Endometrial microvascular endothelial cells (primary cell): ENCODE results near the gene STAC. TPM values are rescaled to one million over a fixed set of nuclear protein-coding genes. Genes with fewer than 3 reads are reported as not detected.
"Not testable (repeated sequence)": the region's sequence is repeated elsewhere in the genome, so short reads cannot be mapped to it uniquely, and the experiment has no call there.

Source experiments
- in situ Hi-C: cut with HindIII; loops from 2 replicates; pipeline ENCODE4 v1.10.0; 2017; ENCODE audit warnings: low sequenced_read_pairs, low pct_unique_long_range_greater_than_20kb; ENCODE audit errors: inconsistent ontology term
- total RNA-seq: library from RNA; depleted of rRNA; stranded (reverse); fragments of >200 nt; gene quantifications from one replicate; pipeline ENCODE4 v1.2.3, GENCODE V29; 2015; ENCODE audit errors: inconsistent ontology term

STAC gene
- total RNA-seq, 1 donor from 2014 or later = 0.46 TPM

- in situ Hi-C loops = no loop called here
These were observed 165.9 kb downstream of the STAC start for GRCh38 chr3:36546226-36546625.

DNA sequence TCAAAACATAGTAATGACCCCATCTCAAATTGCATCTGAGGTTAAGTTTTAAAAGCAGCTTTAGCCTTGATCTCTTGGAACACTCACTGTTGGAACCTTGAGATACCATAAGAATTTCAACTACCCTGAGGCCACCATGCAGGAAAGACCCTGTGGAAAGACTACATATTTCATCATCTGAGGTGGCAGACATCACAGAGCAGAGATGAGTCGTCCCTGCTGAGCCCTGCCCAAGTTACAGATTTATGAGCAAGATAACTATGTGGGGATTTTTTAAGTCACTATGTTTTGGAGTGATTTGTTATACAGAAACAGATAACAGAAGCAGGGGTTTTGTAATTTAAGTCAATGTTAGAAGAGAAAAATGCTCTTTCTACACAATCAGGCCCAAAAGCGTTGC lies 168.4 kb downstream of the STAC start:
- in situ Hi-C loops = no loop called here

- in situ Hi-C loops = no loop called here
These were observed 176.9 kb downstream of the STAC start for GRCh38 chr3:36557021-36557707.

GRCh38 chr3:36557708-36558421 lies 177.6 kb downstream of the STAC start:
- in situ Hi-C loops = no loop called here

- in situ Hi-C loops = no loop called here
These were observed 178.7 kb downstream of the STAC start for GRCh38 chr3:36558961-36559360.

DNA sequence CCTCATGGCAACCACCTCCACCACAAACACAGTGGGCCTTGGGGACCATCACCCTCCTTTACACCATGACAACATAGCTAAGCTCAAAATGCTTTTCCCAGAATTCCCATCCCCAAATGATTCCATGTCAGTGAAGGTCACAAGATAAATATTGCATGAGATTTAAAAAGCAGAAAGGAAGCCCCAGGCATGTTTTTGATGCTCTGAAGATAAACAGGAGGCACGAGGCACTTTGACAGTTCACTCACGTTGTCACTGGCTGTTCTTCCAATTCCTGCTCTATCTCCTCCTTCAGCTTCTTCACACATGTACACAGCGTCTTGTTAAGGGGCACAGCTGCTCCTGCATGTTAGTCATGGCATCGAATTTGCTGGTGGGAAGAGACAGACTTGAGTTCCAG lies 180.4 kb downstream of the STAC start:
- in situ Hi-C loops = no loop called here

GRCh38 chr3:36561601-36562000 lies 181.3 kb downstream of the STAC start:
- in situ Hi-C loops = no loop called here

DNA sequence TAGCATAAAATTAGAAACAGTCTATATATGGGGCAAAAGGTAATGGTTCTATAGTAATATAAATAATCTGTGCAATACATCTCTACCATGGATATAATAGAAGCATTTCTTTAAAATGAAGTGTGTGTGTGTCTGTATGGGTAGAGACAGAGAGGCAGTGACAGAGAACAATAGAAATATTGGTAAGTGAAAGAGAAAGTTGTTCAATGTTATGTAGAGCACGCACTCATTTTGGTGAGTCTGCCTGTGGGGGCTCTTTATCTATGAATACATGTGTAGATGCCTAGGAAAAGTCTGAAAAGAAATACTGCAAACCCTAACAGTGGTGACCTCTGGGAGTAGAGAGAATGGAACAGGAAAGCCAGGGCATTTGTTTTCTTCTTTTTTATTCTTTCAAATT lies 182.6 kb downstream of the STAC start:
- in situ Hi-C loops = no loop called here

DNA sequence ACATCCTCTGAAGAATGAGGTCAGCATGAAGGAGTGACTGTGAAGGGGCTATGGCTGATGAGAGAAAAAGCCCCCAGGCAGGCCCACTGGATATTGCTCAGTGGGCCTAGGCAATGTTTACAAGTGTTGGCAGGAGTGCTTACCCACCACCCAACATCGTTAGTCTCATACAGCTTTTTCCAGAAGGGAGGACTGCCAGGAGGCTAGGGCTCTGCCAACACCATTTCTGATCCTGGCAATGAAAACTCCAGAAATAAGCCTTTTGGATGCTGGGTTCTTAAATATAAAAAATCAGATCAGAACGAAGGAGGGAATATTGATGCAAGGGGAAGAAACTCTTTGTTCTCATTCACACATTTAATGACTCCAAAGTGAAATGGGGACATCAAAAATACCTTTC lies 194.9 kb downstream of the STAC start:
- in situ Hi-C loops = no loop called here

GRCh38 chr3:36578418-36578817 lies 198.1 kb downstream of the STAC start:
- in situ Hi-C loops = not testable (repeated sequence)

DNA sequence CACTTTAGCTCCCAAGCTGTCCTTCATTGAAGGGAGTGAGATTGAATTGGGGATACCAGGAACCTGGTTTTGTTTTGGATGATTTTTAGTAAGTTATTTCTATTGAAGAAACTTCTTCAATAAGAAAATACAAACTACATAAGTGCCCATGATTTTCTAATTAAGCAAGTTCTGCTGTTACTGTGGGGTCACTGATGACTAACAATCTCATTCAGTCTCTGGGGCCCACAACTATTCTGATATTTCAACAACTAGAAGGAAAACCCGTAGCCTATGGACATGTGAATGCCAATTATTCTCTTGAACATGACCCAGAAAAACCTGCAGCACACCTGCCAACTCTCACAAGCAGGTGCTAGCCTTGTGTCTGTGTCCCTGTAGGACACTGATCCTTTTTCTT lies 199.4 kb downstream of the STAC start:
- in situ Hi-C loops = no loop called here

DNA sequence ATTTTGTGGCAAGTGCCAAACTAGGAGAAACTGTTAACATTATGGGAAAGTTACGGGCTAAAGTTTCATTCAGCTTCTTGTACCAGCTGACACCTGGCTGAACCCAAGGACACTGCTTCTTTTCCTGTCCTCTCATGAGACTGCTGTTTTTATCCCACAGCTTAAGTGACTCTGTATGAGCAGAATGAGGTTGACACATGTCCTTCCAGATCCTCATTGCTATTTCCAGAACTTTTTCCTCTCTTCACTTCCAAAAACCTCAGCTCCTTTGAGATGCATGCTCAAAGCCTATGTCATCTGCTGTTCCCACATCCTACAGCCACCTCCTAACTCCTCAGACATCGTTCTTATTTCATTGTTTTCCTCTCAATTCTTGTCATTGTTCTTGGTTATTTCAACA lies 200.4 kb downstream of the STAC start:
- in situ Hi-C loops = no loop called here

- in situ Hi-C loops = no loop called here
These were observed 211.7 kb downstream of the STAC start for GRCh38 chr3:36591959-36592358.

DNA sequence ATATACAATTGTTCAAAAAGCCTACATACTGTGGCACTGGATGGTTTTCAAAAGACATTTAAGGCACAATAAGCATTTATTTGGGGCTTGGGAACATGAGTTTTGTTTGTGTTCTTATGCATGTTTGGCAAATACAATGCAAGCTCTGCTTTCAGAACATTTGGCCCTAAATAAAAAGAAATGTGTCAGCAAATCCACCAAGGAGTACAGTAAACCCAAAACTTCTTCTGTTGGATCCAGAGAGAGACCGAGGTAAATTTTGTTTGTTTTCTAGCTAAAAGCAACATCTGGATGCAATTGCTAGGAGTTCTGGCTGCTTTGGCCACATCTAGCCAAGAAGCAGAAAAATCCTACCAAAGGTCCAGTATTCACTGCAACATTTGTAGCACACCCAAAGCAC lies 215.2 kb downstream of the STAC start:
- in situ Hi-C loops = no loop called here

DNA sequence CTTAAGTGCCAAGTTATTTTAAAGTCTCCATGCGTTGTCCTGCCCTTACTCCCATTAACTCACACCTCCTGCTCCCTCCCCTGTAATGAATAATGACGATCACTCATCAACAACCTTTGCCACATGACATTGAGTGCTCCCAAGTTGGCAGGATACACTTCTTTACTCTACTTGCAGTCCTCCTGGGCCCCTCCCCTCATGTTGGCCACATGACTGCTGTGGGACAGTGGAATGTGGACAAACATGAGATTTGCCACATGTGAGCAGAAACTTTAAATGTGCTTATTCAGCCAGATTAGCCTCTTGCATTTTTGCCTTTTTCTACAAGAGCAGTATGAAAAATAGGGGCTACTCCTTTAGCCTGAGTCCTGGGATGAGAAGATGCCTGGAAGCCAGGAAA lies 216.1 kb downstream of the STAC start:
- in situ Hi-C loops = no loop called here

GRCh38 chr3:36597422-36597821 lies 217.1 kb downstream of the STAC start:
- in situ Hi-C loops = no loop called here
